ENCODE measurements around the gene HSD17B7.

The HSD17B7 gene

DNA sequence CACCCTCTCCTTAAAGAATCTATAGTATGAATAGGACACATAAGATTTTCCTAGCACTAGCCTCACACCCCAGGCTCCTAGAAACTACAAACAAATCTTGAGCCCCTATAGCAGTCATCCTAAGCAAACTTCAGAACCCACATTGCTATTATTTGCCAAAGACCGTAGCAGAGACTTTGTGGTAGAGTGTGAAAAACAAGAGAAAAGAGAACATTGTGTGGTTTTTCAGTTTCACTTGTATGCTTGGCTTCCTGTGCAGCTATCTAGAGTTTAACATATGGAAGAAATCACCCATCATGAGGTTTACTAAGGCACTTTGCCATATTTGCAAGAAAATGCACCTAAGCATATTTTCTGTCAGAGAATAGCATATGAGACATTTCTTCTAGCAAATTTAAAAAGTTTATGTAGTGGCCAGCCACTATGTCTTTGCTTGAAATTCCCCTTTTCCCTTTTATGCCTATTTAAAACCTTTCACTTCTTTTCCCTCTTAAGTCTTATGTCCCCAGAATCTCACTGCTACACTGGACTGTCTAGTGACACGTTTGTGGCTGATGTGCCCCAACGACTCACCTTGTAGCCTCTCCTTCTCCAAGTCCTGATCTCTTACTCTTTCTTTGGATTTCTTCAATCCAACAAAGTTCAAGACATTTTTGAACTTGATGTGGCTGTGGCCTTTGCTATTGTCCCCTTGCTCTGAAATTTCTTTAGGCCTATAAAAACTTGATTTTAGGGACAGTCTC, 44.8 kb downstream of the HSD17B7 start:
- TF ChIP-seq TCF12 (IDR thresholded peaks at IDR 0.05; ENCODE audit: low read depth) (no peak), YY1 (IDR thresholded peaks at IDR 0.05; ENCODE audit: low read depth) (no peak), FOXM1 (IDR thresholded peaks at IDR 0.05; ENCODE audit: borderline replicate concordance, low read depth) (no peak), EGR1 (IDR thresholded peaks at IDR 0.05) (no peak), RAD21 (IDR thresholded peaks at IDR 0.05; ENCODE audit: low read depth) (no peak), CREB1 (IDR thresholded peaks at IDR 0.05; ENCODE audit: low read depth) (no peak)
- TF ChIP-seq, protein P1, sequence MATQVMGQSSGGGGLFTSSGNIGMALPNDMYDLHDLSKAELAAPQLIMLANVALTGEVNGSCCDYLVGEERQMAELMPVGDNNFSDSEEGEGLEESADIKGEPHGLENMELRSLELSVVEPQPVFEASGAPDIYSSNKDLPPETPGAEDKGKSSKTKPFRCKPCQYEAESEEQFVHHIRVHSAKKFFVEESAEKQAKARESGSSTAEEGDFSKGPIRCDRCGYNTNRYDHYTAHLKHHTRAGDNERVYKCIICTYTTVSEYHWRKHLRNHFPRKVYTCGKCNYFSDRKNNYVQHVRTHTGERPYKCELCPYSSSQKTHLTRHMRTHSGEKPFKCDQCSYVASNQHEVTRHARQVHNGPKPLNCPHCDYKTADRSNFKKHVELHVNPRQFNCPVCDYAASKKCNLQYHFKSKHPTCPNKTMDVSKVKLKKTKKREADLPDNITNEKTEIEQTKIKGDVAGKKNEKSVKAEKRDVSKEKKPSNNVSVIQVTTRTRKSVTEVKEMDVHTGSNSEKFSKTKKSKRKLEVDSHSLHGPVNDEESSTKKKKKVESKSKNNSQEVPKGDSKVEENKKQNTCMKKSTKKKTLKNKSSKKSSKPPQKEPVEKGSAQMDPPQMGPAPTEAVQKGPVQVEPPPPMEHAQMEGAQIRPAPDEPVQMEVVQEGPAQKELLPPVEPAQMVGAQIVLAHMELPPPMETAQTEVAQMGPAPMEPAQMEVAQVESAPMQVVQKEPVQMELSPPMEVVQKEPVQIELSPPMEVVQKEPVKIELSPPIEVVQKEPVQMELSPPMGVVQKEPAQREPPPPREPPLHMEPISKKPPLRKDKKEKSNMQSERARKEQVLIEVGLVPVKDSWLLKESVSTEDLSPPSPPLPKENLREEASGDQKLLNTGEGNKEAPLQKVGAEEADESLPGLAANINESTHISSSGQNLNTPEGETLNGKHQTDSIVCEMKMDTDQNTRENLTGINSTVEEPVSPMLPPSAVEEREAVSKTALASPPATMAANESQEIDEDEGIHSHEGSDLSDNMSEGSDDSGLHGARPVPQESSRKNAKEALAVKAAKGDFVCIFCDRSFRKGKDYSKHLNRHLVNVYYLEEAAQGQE (IDR thresholded peaks at IDR 0.05; ENCODE audit: low read depth), result no peak

DNA sequence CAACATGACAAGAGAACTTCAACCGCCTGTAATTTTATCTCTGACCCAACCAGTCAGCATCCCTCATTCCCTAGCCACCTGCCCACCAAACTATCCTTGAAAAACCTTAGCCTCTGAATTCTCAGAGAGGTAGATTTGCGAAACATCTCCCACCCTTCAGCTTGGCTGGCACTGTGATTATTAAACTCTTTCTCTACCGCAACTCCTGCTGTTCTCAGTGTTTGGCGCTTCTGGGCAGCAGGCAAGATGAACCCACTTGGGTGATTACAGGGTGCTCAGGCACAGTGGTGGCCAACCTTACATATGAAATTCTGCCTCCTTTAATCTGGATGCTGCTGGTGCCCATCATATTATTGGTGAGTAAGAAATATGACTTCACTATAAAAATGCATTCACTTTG, 48.4 kb downstream of the HSD17B7 start:
- TF ChIP-seq RAD21 (IDR thresholded peaks at IDR 0.05; ENCODE audit: low read depth), result no peak
- no peak for TF ChIP-seq TAF1 (IDR thresholded peaks at IDR 0.05; ENCODE audit: low read depth)
- no peak for TF ChIP-seq ZBTB7A (IDR thresholded peaks at IDR 0.05; ENCODE audit: low read depth)
- TF ChIP-seq, protein P1 (IDR thresholded peaks at IDR 0.05; ENCODE audit: low read depth), result no peak
- TF ChIP-seq EP300 (IDR thresholded peaks at IDR 0.05; ENCODE audit: borderline replicate concordance), result no peak
- TF ChIP-seq CREB1 (IDR thresholded peaks at IDR 0.05; ENCODE audit: low read depth), result no peak
- TF ChIP-seq EGR1 (IDR thresholded peaks at IDR 0.05), result no peak
- no peak for TF ChIP-seq FOXM1 (IDR thresholded peaks at IDR 0.05; ENCODE audit: borderline replicate concordance, low read depth)
- TF ChIP-seq NFIC (IDR thresholded peaks at IDR 0.05), result no peak
- no peak for TF ChIP-seq TEAD4 (IDR thresholded peaks at IDR 0.05)

DNA sequence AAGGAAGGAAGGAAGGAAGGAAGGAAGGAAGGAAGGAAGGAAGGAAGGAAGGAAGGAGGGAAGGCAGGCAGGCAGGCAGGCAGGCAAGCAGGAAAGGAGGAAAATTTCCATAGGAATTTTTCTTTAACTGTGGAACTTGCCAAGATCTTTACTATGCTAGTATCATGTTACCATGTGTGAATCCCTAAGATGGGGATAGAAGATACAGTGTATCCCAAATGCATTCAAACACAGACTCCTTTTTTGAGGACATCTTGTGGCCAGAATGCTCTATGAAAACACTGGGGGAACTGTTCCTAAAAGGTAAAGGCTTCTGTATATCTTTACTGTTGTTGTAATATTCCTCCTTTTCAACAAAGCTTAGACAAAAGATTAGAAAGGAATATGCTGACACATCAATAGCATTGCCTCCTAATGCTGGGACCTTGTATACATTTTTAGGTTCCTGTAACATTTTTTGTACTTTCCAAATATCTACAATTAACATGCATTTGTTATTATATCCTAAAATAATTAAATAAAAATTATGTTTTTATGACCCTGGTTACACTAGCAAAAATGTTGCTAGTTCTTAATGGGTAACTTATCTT, 49.8 kb downstream of the HSD17B7 start:
- TF ChIP-seq CREB1 (IDR thresholded peaks at IDR 0.05; ENCODE audit: low read depth) (no peak), TEAD4 (IDR thresholded peaks at IDR 0.05) (no peak), MAX (IDR thresholded peaks at IDR 0.05) (no peak), RAD21 (IDR thresholded peaks at IDR 0.05; ENCODE audit: low read depth) (no peak), TCF12 (IDR thresholded peaks at IDR 0.05; ENCODE audit: low read depth) (no peak), ZBTB7A (IDR thresholded peaks at IDR 0.05; ENCODE audit: low read depth) (no peak), CEBPB (IDR thresholded peaks at IDR 0.05) (no peak)
- TF ChIP-seq, protein P2, sequence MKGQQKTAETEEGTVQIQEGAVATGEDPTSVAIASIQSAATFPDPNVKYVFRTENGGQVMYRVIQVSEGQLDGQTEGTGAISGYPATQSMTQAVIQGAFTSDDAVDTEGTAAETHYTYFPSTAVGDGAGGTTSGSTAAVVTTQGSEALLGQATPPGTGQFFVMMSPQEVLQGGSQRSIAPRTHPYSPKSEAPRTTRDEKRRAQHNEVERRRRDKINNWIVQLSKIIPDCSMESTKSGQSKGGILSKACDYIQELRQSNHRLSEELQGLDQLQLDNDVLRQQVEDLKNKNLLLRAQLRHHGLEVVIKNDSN (IDR thresholded peaks at IDR 0.05), result no peak
- TF ChIP-seq, protein P1 (IDR thresholded peaks at IDR 0.05; ENCODE audit: low read depth), result no peak

GRCh38 chr1:162844153-162844552, 53.7 kb downstream of the HSD17B7 start:
- TF ChIP-seq, protein P1 (IDR thresholded peaks at IDR 0.05; ENCODE audit: low read depth), result no peak
- TF ChIP-seq FOXM1 (IDR thresholded peaks at IDR 0.05; ENCODE audit: borderline replicate concordance, low read depth), result no peak
- TF ChIP-seq, protein P2 (IDR thresholded peaks at IDR 0.05), result no peak
- TF ChIP-seq NFIC (IDR thresholded peaks at IDR 0.05), result no peak
- TF ChIP-seq ZBTB7A (IDR thresholded peaks at IDR 0.05; ENCODE audit: low read depth), result no peak
- TF ChIP-seq TAF1 (IDR thresholded peaks at IDR 0.05; ENCODE audit: low read depth), result no peak
- TF ChIP-seq TCF12 (IDR thresholded peaks at IDR 0.05; ENCODE audit: low read depth), result no peak
- TF ChIP-seq CEBPB (IDR thresholded peaks at IDR 0.05), result no peak
- no peak for TF ChIP-seq EP300 (IDR thresholded peaks at IDR 0.05; ENCODE audit: borderline replicate concordance)
- TF ChIP-seq CREB1 (IDR thresholded peaks at IDR 0.05; ENCODE audit: low read depth), result no peak
- no peak for TF ChIP-seq MAX (IDR thresholded peaks at IDR 0.05)
- TF ChIP-seq RAD21 (IDR thresholded peaks at IDR 0.05; ENCODE audit: low read depth), result no peak
- TF ChIP-seq EGR1 (IDR thresholded peaks at IDR 0.05), result no peak
- no peak for TF ChIP-seq YY1 (IDR thresholded peaks at IDR 0.05; ENCODE audit: low read depth)
- TF ChIP-seq TEAD4 (IDR thresholded peaks at IDR 0.05), result no peak

All from Ishikawa (cell line).